Aorta (tissue), 5 donors: Measurements from ENCODE around the gene PTPRCAP. TPM values are rescaled to one million over a fixed set of nuclear protein-coding genes. Genes with fewer than 3 reads are reported as not detected.
A peak's percentile ranks its signal among the peaks of the same experiment; 100 is the strongest.
"Not testable (repeated sequence)": the region's sequence is repeated elsewhere in the genome, so short reads cannot be mapped to it uniquely, and the experiment has no call there.

Experiments used
- ATAC-seq: fragments of 200-7000 bp; cut with Tn5 transposase; one replicate; pipeline ENCODE4 v1.9.1; 2022; ENCODE audit warnings: moderate library complexity; ENCODE audit not compliant: low FRiP score
- DNase-seq, 2 donors: peaks; one replicate each; pipeline ENCODE4 v3.0.0-alpha.2; 2020
- H3K27ac ChIP-seq, 2 donors: one replicate each; pipeline ENCODE4 v1.5.1; 2013; ENCODE audit warnings: low read length in 2 of 2, mild to moderate bottlenecking in 2 of 2, moderate library complexity in 2 of 2, control low read depth in 1 of 2, inconsistent platforms in 1 of 2, low read depth in 1 of 2
- H3K27me3 ChIP-seq, 2 donors: one replicate each; pipeline ENCODE4 v1.6.1; 2013; ENCODE audit warnings: control low read depth in 1 of 2, low read length in 1 of 2, mild to moderate bottlenecking in 1 of 2, moderate library complexity in 1 of 2; ENCODE audit not compliant: insufficient read depth in 2 of 2, control insufficient read depth in 1 of 2
- H3K36me3 ChIP-seq, 2 donors: one replicate each; pipeline ENCODE4 v1.6.1; 2013; ENCODE audit warnings: control low read depth in 1 of 2, low read length in 1 of 2, mild to moderate bottlenecking in 1 of 2; ENCODE audit not compliant: insufficient read depth in 2 of 2, control insufficient read depth in 1 of 2
- H3K4me1 ChIP-seq, 2 donors: one replicate each; pipeline ENCODE4 v1.6.1; 2013; ENCODE audit warnings: low read length in 2 of 2, control low read depth in 1 of 2, mild to moderate bottlenecking in 1 of 2, moderate library complexity in 1 of 2; ENCODE audit not compliant: insufficient read depth in 2 of 2, control insufficient read depth in 1 of 2
- H3K4me3 ChIP-seq, 2 donors: one replicate each; pipeline ENCODE4 v1.5.1; 2013; ENCODE audit warnings: low read length in 2 of 2, control low read depth in 1 of 2, mild to moderate bottlenecking in 1 of 2
- H3K9me3 ChIP-seq: one replicate; pipeline ENCODE4 v1.6.1; 2013; ENCODE audit warnings: mild to moderate bottlenecking, low read length; ENCODE audit not compliant: control insufficient read depth
- WGBS, 2 donors: extraction: QIAGEN DNeasy Blood & Tissue Kit; methylation state at CpG; one replicate each; pipeline ENCODE4 v1.1.7; 2013; 5-methylcytosine and 5-hydroxymethylcytosine counted together
- intact Hi-C, 2 donors: fragments of 100-400 bp; cut with DNase I; formaldehyde crosslinking; loops; one replicate each; pipeline versions ENCODE4 v1.14.2 to v1.15.0; 2022
- polyA plus RNA-seq, 2 donors: library from polyadenylated mRNA; stranded (reverse); fragments of 200-250 nt; gene quantifications; one replicate each; pipeline ENCODE4 v1.2.3, GENCODE V29; 2013
- total RNA-seq, 2 donors: library from RNA; stranded (reverse); fragmentation: NEBNext Ultra II Directional; extraction: Animal tissue kit (Norgen Biotek cat#: 25700); gene quantifications; one replicate each; pipeline ENCODE4 v1.2.1, GENCODE V29; 2021
- donor health status: healthy with polysubstance abuse.
- donor health status: Bipolar disorder and iron deficiency.
- donor health status: DM: no; HTN: no; CAD: no.
- donor health status: DM: no; HTN: no; CAD: no.
- donor health status: DM: yes; HTN: yes; CAD: no.

Gene PTPRCAP
- total and polyA plus RNA-seq, 4 donors = 2.0 to 13.8 (median 3.8) TPM

DNA sequence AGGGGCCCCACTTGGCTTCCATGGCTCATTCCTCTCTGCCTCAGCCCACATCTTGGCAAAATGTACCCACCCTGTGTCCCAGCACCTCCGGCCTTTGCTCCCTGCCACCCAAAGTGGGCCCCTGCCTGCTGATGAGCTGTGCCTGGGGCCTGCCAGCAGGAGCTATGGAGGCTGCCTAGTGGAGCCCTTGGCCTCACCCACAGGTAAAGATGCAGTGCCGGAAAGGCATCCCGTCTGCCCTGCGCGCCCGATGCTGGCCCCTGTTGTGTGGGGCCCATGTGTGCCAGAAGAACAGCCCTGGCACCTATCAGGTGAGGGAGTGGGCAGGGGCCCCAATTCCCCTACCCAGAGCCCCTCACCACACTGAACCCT lies 32.3 kb downstream of the PTPRCAP start:
- H3K9me3 ChIP-seq = no peaks in the 10 kb centered on the region
- no peak for ATAC-seq
- no peak overlapping the region for H3K4me3 ChIP-seq
- WGBS, 2 donors = 80 to 83% methylated on average over 6 of the region's 6 CpGs
- DNase-seq = no peak
- H3K27ac ChIP-seq = no peak overlapping the region
- H3K4me1 ChIP-seq = no peaks in the 10 kb centered on the region
- H3K27me3 ChIP-seq = no peaks in the 10 kb centered on the region
- intact Hi-C loops = no loop called here
- no peaks in the 10 kb centered on the region for H3K36me3 ChIP-seq

- intact Hi-C loops = loop anchor here (5.0 kb wide), 2 partner anchors 63 to 178 kb away; partner anchors contain the start of genes TMEM134 (in 2 of the 2) and GSTP1 (in 1 of the 2)
- 61 to 65% methylated on average over 13 of the region's 13 CpGs for WGBS, 2 donors
- H3K9me3 ChIP-seq = no peaks in the 10 kb centered on the region
Observed at GRCh38 chr11:67404515-67405195, 32.8 kb downstream of the PTPRCAP start.

GRCh38 chr11:67403085-67403484 lies 34.4 kb downstream of the PTPRCAP start:
- H3K4me3 ChIP-seq, H3K9me3 ChIP-seq, H3K27me3 ChIP-seq, H3K27ac ChIP-seq, H3K36me3 ChIP-seq, ATAC-seq, H3K4me1 ChIP-seq, DNase-seq: not testable (repeated sequence)
- intact Hi-C loops = loop anchor here (5.0 kb wide), 2 partner anchors 64 to 179 kb away; partner anchors contain the start of genes TMEM134 (in 2 of the 2) and GSTP1 (in 1 of the 2)
- WGBS, 2 donors = 96 to 98% methylated on average over 9 of the region's 9 CpGs

More at GRCh38 chr11:67404515-67405195, 32.8 kb downstream of the PTPRCAP start:
- Histone ChIP-seq H3K27ac (no peak overlapping the region), H3K27me3 (no peaks in the 10 kb centered on the region), H3K36me3 (no peaks in the 10 kb centered on the region), H3K4me1 (no peaks in the 10 kb centered on the region), H3K4me3 (no peak overlapping the region)
- no peak for ATAC-seq
- DNase-seq = no peak

DNA sequence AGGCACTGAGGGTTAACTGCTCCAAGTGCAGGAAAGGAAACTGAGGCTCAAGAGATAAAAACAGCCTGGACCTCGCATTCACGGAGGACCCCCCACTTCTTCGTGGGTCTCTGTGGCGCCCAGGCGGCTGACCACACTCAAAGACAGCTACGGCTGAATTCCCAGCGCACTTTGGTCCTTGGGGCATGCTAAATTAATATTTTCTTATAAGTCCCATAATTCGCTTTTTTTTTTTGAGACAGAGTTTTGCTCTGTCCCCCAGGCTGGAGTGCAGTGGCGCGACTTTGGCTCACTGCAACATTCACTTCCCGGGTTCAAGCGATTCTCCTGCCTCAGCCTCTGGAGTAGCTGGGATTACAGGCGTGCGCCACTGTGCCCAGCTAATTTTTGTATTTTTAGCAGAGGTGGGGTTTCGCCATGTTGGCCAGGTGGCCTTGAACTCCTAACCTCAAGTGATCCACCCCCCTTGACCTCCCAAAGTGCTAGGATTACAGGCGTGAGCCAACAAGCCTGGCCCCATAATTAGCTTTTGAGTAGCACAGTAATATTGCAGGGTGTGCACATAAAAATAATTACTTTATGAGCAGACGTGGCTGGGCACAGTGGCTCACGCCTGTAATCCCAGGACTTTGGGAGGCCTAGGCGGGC lies 35.2 kb downstream of the PTPRCAP start:
- not testable (repeated sequence) for H3K4me1 ChIP-seq, H3K9me3 ChIP-seq, H3K4me3 ChIP-seq, H3K36me3 ChIP-seq, DNase-seq, ATAC-seq, H3K27me3 ChIP-seq
- intact Hi-C loops = loop anchor here (5.0 kb wide), 2 partner anchors 65 to 180 kb away; partner anchors contain the start of genes TMEM134 (in 2 of the 2) and GSTP1 (in 1 of the 2)
- peak overlapping the region in 1 of 2 donors; percentile 66 for H3K27ac ChIP-seq
- 56 to 60% methylated on average over 19 of the region's 19 CpGs for WGBS, 2 donors

GRCh38 chr11:67401495-67402191 lies 35.8 kb downstream of the PTPRCAP start, which contains the start of gene PPP1CA:
PPP1CA (minus strand) TSS chr11:67401858; CDS start chr11:67401782, 76 bp downstream.
- H3K9me3 ChIP-seq = no peaks in the 10 kb centered on the region
- peak; percentile 94 to 97 for DNase-seq
- no peaks in the 10 kb centered on the region for H3K4me1 ChIP-seq
- intact Hi-C loops = loop anchor here (1.0 to 5.0 kb wide), 3 partner anchors 66 to 181 kb away; partner anchors contain the start of genes TMEM134 (in 2 of the 2) and GSTP1 (in 1 of the 2)
- peak within 1 kb of the TSS; percentile 60 to 66 for H3K4me3 ChIP-seq
- no peaks in the 10 kb centered on the region for H3K27me3 ChIP-seq
- peaks cover 4 to 7% of the 10 kb centered on the region in 2 donors for H3K36me3 ChIP-seq
- peak within 1 kb of the TSS in 1 of 2 donors; percentile 75 for H3K27ac ChIP-seq
- 0 to 1% methylated on average over 51 to 73 of the region's 73 CpGs for WGBS, 2 donors
- peak; percentile 95 for ATAC-seq

DNA sequence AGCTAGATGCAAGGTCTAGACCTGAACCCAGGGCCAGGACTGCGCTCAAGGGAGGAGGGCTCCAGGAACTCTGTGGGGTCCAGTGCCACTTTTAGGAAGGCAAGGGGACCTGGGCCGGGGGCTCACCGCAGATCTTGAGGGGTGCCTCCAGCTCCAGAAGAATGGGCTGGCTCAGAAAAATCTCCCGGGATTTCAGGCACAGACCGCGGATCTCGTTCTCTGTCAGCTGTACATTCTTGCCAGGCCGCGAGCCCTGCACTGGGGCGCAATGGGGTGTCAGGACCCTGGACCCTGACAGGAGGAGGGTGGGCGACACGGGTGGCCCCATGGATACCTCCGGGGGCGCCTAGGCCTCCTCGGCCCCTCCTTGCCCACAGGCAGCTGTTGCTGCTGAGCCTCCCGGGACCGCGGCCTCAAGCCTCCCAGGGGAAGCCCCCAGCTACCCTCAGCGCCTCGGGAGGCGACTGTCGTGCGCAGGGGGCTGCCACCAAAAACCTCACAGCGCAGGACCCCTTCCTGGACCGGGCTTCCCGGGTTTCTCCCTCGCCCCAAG lies 36.5 kb downstream of the PTPRCAP start:
- Histone ChIP-seq H3K27ac (peak overlapping the region in 1 of 2 donors; percentile 60), H3K4me3 (peak overlapping the region; percentile 60 to 66), H3K36me3 (peaks cover 4 to 7% of the 10 kb centered on the region in 2 donors), H3K27me3 (no peaks in the 10 kb centered on the region), H3K4me1 (no peaks in the 10 kb centered on the region), H3K9me3 (no peaks in the 10 kb centered on the region)
- ATAC-seq (no peak), DNase-seq (no peak)
- 3% methylated on average over 20 to 27 of the region's 27 CpGs for WGBS, 2 donors
- intact Hi-C loops = loop anchor here (1.0 to 5.0 kb wide), 3 partner anchors 66 to 181 kb away; partner anchors contain the start of genes TMEM134 (in 2 of the 2) and GSTP1 (in 1 of the 2)

DNA sequence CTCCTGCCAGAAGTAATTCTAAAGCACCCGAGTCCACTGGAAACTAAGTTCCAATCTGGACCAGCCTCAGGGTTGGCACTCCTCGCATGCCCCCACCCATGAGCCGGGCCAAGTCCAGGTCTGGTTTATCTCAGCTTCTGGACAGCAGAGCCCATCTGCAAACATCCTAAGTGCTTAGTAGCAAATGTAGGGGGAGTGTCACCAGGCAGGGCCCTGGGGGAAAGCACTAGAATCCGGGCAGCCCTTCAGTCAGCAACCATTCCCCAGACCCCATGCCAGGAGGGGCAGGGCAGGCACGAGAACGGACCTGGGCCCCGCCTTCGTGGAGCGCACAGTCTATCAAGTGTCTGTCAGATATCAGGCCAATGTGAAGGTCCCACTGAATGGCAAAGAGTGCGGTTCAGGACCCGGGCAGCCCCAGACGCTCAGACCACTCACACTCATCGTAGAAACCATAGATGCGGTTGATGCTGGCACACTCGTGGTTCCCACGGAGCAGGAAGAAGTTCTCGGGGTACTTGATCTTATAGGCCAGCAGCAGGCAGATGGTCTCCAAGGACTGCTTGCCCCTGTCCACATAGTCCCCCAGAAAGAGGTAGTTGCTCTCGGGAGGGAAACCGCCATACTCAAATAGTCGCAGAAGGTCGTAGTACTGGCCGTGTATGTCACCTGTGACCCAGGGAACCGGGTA lies 37.1 kb downstream of the PTPRCAP start:
- DNase-seq (no peak), ATAC-seq (no peak)
- Histone ChIP-seq H3K36me3 (peaks cover 4 to 7% of the 10 kb centered on the region in 2 donors), H3K4me3 (peak overlapping the region; percentile 60 to 66), H3K9me3 (no peaks in the 10 kb centered on the region), H3K27me3 (no peaks in the 10 kb centered on the region), H3K27ac (no peak overlapping the region), H3K4me1 (no peaks in the 10 kb centered on the region)
- intact Hi-C loops = loop anchor here (5.0 kb wide), 2 partner anchors 67 to 182 kb away; partner anchors contain the start of genes TMEM134 (in 2 of the 2) and GSTP1 (in 1 of the 2)
- 28 to 31% methylated on average over 23 of the region's 23 CpGs for WGBS, 2 donors
